Measurements from ENCODE around the gene WNT2.

WNT2 gene

DNA sequence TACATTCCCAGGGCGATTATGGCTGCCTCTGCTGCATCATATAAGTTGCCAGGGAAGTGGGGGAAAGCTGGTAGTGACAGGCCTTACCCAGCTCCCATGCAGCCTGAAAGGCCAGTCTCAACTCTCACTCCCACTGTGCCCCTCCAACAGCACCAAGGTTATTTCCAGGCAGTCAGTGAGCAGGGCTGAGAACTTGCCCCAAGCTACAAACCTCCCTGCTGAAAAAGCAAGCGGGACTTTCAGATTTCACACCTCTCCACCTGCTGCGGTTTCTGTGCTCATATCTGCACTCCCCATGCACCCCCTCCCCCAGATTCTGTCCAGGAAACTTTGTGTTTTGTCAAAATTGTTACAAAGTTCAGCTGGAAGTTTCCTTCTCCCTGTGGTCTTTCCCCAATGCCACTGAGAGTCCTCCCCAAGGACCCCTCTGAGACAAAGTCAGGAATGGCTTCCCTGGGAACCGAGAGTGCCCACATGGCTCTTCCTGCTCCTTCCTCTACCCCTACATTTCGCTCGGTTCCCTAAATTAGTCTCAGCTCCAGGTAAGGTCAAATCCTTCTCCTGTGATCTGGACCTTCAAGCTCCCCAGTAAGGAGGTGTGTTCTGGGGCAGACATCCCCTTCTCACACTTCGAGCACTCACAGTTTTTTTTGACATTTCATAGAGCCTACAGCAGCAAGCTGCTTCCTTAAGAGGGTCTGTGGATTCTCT lies 25.3 kb upstream of the WNT2 start:
- DNase-seq (ENCODE audit: low spot score): no peak
- Histone ChIP-seq H3K27ac (no peak overlapping the region), H3K4me3 (no peak overlapping the region)
- TF ChIP-seq, protein P1, sequence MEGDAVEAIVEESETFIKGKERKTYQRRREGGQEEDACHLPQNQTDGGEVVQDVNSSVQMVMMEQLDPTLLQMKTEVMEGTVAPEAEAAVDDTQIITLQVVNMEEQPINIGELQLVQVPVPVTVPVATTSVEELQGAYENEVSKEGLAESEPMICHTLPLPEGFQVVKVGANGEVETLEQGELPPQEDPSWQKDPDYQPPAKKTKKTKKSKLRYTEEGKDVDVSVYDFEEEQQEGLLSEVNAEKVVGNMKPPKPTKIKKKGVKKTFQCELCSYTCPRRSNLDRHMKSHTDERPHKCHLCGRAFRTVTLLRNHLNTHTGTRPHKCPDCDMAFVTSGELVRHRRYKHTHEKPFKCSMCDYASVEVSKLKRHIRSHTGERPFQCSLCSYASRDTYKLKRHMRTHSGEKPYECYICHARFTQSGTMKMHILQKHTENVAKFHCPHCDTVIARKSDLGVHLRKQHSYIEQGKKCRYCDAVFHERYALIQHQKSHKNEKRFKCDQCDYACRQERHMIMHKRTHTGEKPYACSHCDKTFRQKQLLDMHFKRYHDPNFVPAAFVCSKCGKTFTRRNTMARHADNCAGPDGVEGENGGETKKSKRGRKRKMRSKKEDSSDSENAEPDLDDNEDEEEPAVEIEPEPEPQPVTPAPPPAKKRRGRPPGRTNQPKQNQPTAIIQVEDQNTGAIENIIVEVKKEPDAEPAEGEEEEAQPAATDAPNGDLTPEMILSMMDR (IDR thresholded peaks at IDR 0.05): no peak

DNA sequence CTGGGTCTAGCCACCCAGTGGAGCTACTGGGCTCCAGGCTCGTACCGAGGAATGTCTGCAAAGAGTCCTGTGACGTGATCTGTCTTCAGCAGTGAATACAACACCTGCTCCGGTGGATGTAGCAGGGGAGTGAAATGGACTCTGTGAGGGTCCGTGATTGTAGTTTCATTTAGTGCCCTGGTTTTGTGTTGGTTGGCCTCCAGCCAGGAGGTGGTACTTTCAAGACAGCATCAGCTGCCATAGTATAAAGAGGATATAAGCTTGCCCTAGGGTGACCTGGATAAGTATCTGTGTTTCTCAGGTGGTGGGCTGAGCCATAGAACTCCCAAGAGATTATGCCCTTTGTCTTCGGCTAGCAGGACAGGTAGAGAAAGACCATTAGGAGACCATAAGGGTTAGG lies 24.6 kb upstream of the WNT2 start:
- DNase-seq (ENCODE audit: low spot score): no peak
- no peak overlapping the region for H3K27ac ChIP-seq
- no peak overlapping the region for H3K4me3 ChIP-seq
- TF ChIP-seq, protein P1 (IDR thresholded peaks at IDR 0.05): no peak

DNA sequence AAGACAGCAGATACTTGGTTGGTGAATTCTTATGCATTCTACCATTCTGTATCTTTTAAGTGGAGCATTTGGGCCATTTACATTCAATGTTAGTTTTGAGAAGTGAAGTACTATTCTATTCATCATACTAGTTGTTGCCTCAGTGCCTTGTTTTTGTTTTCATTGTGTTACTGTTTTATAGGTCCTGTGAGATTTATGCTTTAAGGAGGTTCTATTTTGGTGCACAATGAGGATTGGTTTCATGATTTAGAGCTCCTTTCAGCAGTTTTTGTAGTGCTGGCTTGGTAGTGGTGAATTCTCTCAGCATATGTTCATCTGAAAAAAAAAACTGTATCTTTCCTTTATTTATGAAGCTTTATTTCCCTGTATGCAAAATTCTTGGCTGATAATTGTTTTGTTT lies 23.3 kb upstream of the WNT2 start:
- Histone ChIP-seq H3K4me3 (no peak overlapping the region), H3K27ac (no peak overlapping the region)
- TF ChIP-seq, protein P1 (IDR thresholded peaks at IDR 0.05): no peak
- no peak for DNase-seq (ENCODE audit: low spot score)

DNA sequence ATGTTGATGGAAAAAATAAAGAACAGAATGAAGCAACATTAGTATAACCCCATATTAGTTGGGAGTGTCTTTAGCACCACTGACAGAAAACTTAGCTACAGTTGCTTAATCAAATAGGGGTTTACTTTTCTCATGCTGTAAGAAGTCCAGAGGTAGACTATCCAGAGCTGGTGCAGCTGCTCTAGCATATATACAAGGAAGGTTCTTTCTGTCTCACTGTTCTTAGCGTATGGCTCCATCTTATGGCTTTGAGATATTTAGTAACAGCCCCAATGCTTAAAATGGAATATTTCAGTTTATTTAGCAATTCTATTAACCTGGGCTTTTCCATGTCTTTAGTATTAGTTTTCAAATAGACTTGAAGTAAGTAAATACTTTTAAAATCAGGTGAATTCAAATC lies 15.2 kb upstream of the WNT2 start:
- TF ChIP-seq, protein P1 (IDR thresholded peaks at IDR 0.05): no peak
- Histone ChIP-seq H3K27ac (no peak overlapping the region), H3K4me3 (no peak overlapping the region)
- no peak for DNase-seq (ENCODE audit: low spot score)

- DNase-seq (ENCODE audit: low spot score): no peak
- TF ChIP-seq, protein P1 (IDR thresholded peaks at IDR 0.05): no peak
- H3K27ac ChIP-seq: no peak overlapping the region
These were observed 10.3 kb upstream of the WNT2 start for GRCh38 chr7:117333168-117333567.

GRCh38 chr7:117332031-117332430 lies 9.2 kb upstream of the WNT2 start:
- no peak for DNase-seq (ENCODE audit: low spot score)
- TF ChIP-seq, protein P1 (IDR thresholded peaks at IDR 0.05): no peak
- no peak overlapping the region for H3K27ac ChIP-seq
- no peak overlapping the region for H3K4me3 ChIP-seq

More at GRCh38 chr7:117333168-117333567, 10.3 kb upstream of the WNT2 start:
- H3K4me3 ChIP-seq: no peak overlapping the region

GRCh38 chr7:117325836-117326235 lies 3.0 kb upstream of the WNT2 start:
- TF ChIP-seq, protein P1 (IDR thresholded peaks at IDR 0.05): no peak
- no peak for DNase-seq (ENCODE audit: low spot score)
- H3K27ac ChIP-seq: no peak overlapping the region
- H3K4me3 ChIP-seq: no peak overlapping the region
